ENCODE results near the gene CDK9.

CDK9 gene

GRCh38 chr9:127785933-127786772 lies at the start of gene CDK9:
Gene CDK9 (plus strand): TSS chr9:127786034. CDS start chr9:127786149, 115 bp downstream.
- H3K27me3 Mint-ChIP-seq (ENCODE audit: low read depth, poor library complexity), result peaks cover 10% of the 10 kb centered on the region
- H3K36me3 Mint-ChIP-seq (ENCODE audit: low read depth), result peaks cover 35% of the 10 kb centered on the region
- peaks cover 37% of the 10 kb centered on the region for H3K4me1 Mint-ChIP-seq
- H3K4me3 Mint-ChIP-seq, result peak within 1 kb of the TSS; percentile 96
- H3K9me3 Mint-ChIP-seq, result no peaks in the 10 kb centered on the region
- peak within 1 kb of the TSS; percentile 88 for H3K27ac Mint-ChIP-seq
- no peak for TF ChIP-seq CTCF (IDR thresholded peaks at IDR 0.05)
- DNase-seq, result peak; percentile 96

- no peak for TF ChIP-seq CTCF (IDR thresholded peaks at IDR 0.05)
- Mint-ChIP-seq H3K27ac (no peak overlapping the region), H3K9me3 (no peaks in the 10 kb centered on the region), H3K27me3 (ENCODE audit: low read depth, poor library complexity) (peaks cover 39% of the 10 kb centered on the region), H3K4me1 (peaks cover 28% of the 10 kb centered on the region), H3K4me3 (no peak overlapping the region), H3K36me3 (ENCODE audit: low read depth) (no peaks in the 10 kb centered on the region)
- no peak for DNase-seq
Measured at GRCh38 chr9:127738666-127739065, 47.2 kb upstream of the CDK9 start.

GRCh38 chr9:127739614-127740330 lies 46.1 kb upstream of the CDK9 start:
- Mint-ChIP-seq H3K4me1 (peaks cover 24% of the 10 kb centered on the region), H3K27me3 (ENCODE audit: low read depth, poor library complexity) (peaks cover 42% of the 10 kb centered on the region), H3K4me3 (no peak overlapping the region), H3K9me3 (no peaks in the 10 kb centered on the region), H3K27ac (no peak overlapping the region), H3K36me3 (ENCODE audit: low read depth) (no peaks in the 10 kb centered on the region)
- no peak for TF ChIP-seq CTCF (IDR thresholded peaks at IDR 0.05)
- DNase-seq, result no peak

- no peaks in the 10 kb centered on the region for H3K9me3 Mint-ChIP-seq
- peaks cover 46% of the 10 kb centered on the region for H3K27me3 Mint-ChIP-seq (ENCODE audit: low read depth, poor library complexity)
- H3K27ac Mint-ChIP-seq, result peak overlapping the region; percentile 68
- DNase-seq, result peak; percentile 97
- peak overlapping the region; percentile 79 for H3K4me3 Mint-ChIP-seq
- TF ChIP-seq CTCF (IDR thresholded peaks at IDR 0.05), result no peak
- no peaks in the 10 kb centered on the region for H3K36me3 Mint-ChIP-seq (ENCODE audit: low read depth)
- peaks cover 27% of the 10 kb centered on the region for H3K4me1 Mint-ChIP-seq
Measured at GRCh38 chr9:127741831-127742434, 43.9 kb upstream of the CDK9 start.

GRCh38 chr9:127742435-127743088 lies 43.3 kb upstream of the CDK9 start:
- Mint-ChIP-seq H3K4me3 (peak overlapping the region; percentile 79), H3K4me1 (peaks cover 27% of the 10 kb centered on the region), H3K27me3 (ENCODE audit: low read depth, poor library complexity) (peaks cover 48% of the 10 kb centered on the region), H3K27ac (peak overlapping the region; percentile 68), H3K9me3 (no peaks in the 10 kb centered on the region), H3K36me3 (ENCODE audit: low read depth) (no peaks in the 10 kb centered on the region)
- DNase-seq, result peak; percentile 90
- no peak for TF ChIP-seq CTCF (IDR thresholded peaks at IDR 0.05)

Data from nephron progenitor cell (in vitro differentiated cells).